ENCODE data around the gene TLR8.
A peak's percentile ranks its signal among the peaks of the same experiment; 100 is the strongest.
"Not testable (repeated sequence)": the region's sequence is repeated elsewhere in the genome, so short reads cannot be mapped to it uniquely, and the experiment has no call there.

Gene TLR8

GRCh38 chrX:12961196-12961718 is 54.8 kb downstream of the TLR8 start:
- Histone ChIP-seq H3F3A (ENCODE audit: insufficient read depth, low read length) (peaks cover 12% of the 10 kb centered on the region), H3K4me3 (ENCODE audit: low read length) (no peak overlapping the region), H3K79me2 (ENCODE audit: low read length) (no peaks in the 10 kb centered on the region), H3K36me3 (replicated peaks; ENCODE audit: insufficient read depth, low read length) (no peaks in the 10 kb centered on the region), H3K9me2 (replicated peaks; ENCODE audit: insufficient read depth, low read length) (no peaks in the 10 kb centered on the region), H3K27me3 (replicated peaks; ENCODE audit: insufficient read depth, low read length) (no peaks in the 10 kb centered on the region), H2AFZ (ENCODE audit: low read length) (no peak overlapping the region), H4K20me1 (ENCODE audit: insufficient read depth, low read length) (no peaks in the 10 kb centered on the region), H3K4me1 (ENCODE audit: low read length) (peaks cover 33% of the 10 kb centered on the region), H3K27ac (ENCODE audit: low read length) (peak overlapping the region; percentile 41; the same call in 1 of the 2 replicates), H3K4me2 (ENCODE audit: low read depth, low read length) (peak overlapping the region; percentile 25), H3K9ac (ENCODE audit: low read length) (no peak overlapping the region), H3K9me3 (replicated peaks; ENCODE audit: insufficient read depth, low read length) (no peaks in the 10 kb centered on the region)
- DNase-seq, result peak; percentile 24
- TF ChIP-seq CTCF (IDR thresholded peaks at IDR 0.05; ENCODE audit: low read length) (peak; percentile 25), EZH2 (optimal IDR thresholded peaks at IDR 0.05; ENCODE audit: low read depth, low read length) (no peak)

GRCh38 chrX:12962041-12962504 is 55.7 kb downstream of the TLR8 start:
- H2AFZ ChIP-seq (ENCODE audit: low read length), result no peak overlapping the region
- H3F3A ChIP-seq (ENCODE audit: insufficient read depth, low read length), result peaks cover 6% of the 10 kb centered on the region
- no peaks in the 10 kb centered on the region for H3K9me3 ChIP-seq (replicated peaks; ENCODE audit: insufficient read depth, low read length)
- H3K4me3 ChIP-seq (ENCODE audit: low read length), result no peak overlapping the region
- H3K4me2 ChIP-seq (ENCODE audit: low read depth, low read length), result no peak overlapping the region
- H3K9ac ChIP-seq (ENCODE audit: low read length), result no peak overlapping the region
- no peak for DNase-seq
- no peaks in the 10 kb centered on the region for H4K20me1 ChIP-seq (ENCODE audit: insufficient read depth, low read length)
- no peaks in the 10 kb centered on the region for H3K9me2 ChIP-seq (replicated peaks; ENCODE audit: insufficient read depth, low read length)
- peak overlapping the region; percentile 41; the same call in 1 of the 2 replicates for H3K27ac ChIP-seq (ENCODE audit: low read length)
- H3K79me2 ChIP-seq (ENCODE audit: low read length), result no peaks in the 10 kb centered on the region
- H3K27me3 ChIP-seq (replicated peaks; ENCODE audit: insufficient read depth, low read length), result no peaks in the 10 kb centered on the region
- peaks cover 28% of the 10 kb centered on the region for H3K4me1 ChIP-seq (ENCODE audit: low read length)
- H3K36me3 ChIP-seq (replicated peaks; ENCODE audit: insufficient read depth, low read length), result no peaks in the 10 kb centered on the region
- TF ChIP-seq EZH2 (optimal IDR thresholded peaks at IDR 0.05; ENCODE audit: low read depth, low read length), result no peak
- no peak for TF ChIP-seq EZH2phosphoT487 (IDR thresholded peaks at IDR 0.05; ENCODE audit: low read length)
- TF ChIP-seq CTCF (IDR thresholded peaks at IDR 0.05; ENCODE audit: low read length), result no peak

GRCh38 chrX:12963210-12963850 is 56.9 kb downstream of the TLR8 start:
- not testable (repeated sequence) for H2AFZ ChIP-seq (ENCODE audit: low read length); DNase-seq; H3K9me3 ChIP-seq (replicated peaks; ENCODE audit: insufficient read depth, low read length); H3K9me2 ChIP-seq (replicated peaks; ENCODE audit: insufficient read depth, low read length); H3K27ac ChIP-seq (ENCODE audit: low read length); H3K79me2 ChIP-seq (ENCODE audit: low read length); H3K27me3 ChIP-seq (replicated peaks; ENCODE audit: insufficient read depth, low read length); H3K9ac ChIP-seq (ENCODE audit: low read length); H3K4me3 ChIP-seq (ENCODE audit: low read length); H3F3A ChIP-seq (ENCODE audit: insufficient read depth, low read length); H3K4me2 ChIP-seq (ENCODE audit: low read depth, low read length); H3K36me3 ChIP-seq (replicated peaks; ENCODE audit: insufficient read depth, low read length); H4K20me1 ChIP-seq (ENCODE audit: insufficient read depth, low read length)
- peaks cover 21% of the 10 kb centered on the region for H3K4me1 ChIP-seq (ENCODE audit: low read length)
